Stimulated activated CD4-positive, alpha-beta T cell treated with anti-CD3 and anti-CD28 coated beads, Interleukin-2, amount 100 ng/mL, for 24 hours (primary cell): ENCODE measurements around the gene HIRA.
"Not testable (repeated sequence)": the region's sequence is repeated elsewhere in the genome, so short reads cannot be mapped to it uniquely, and the experiment has no call there.

Source experiments
- DNase-seq, 2 donors: peaks; one replicate each; pipeline ENCODE4 v3.0.0-alpha.2; 2020

The HIRA gene

GRCh38 chr22:19463491-19464469 is 32.2 kb upstream of the HIRA start:
- no peak for DNase-seq

GRCh38 chr22:19463008-19463407 is 31.5 kb upstream of the HIRA start:
- no peak for DNase-seq

GRCh38 chr22:19461506-19461905 is 30.0 kb upstream of the HIRA start:
- DNase-seq = no peak

DNA sequence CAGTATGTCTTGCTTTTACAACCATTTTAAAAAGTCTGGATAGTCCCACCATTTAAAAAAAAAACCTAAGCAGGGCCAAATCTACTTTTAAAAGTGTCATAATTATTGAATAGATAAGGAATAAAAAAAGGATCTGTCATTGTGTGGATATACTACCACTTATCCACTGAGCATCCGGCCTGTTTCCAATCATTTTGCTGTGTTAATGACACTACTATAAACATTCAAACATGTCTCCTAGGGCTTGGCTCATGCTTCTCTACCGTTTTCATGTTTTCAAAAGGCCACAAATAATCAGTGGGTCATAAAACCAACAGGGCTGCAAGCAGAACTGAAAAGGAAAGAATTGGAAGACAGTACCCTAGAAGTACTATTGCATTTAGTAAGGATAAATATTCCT is 28.5 kb upstream of the HIRA start:
- no peak for DNase-seq

DNA sequence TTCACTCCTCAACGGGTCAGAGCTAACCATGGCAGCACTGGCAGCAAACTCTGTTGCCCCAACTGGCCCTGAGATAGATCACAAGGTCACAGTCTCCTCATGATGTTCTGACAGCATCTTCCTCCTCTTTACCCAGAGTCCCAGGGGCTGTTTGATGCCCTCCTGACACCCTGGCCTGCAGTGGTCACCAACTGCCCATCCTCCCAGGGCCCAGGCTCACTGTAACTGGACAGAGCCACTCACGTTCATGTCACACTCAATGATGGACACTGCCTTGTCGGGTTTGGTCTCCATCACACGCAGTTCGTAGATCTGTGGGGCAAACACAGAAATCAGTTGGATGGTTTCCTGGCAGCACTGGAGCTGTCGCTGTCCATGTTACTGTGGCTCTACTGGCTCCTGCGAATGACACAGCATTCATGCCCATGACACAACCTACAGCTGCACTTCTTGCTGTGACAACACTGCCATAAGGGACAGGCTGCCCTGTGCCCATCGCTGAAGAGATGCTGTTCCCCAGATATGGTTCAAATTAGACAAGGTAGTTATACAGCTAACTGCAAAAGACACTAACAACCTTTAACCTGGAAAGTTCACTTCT is 26.4 kb upstream of the HIRA start:
- DNase-seq = no peak

GRCh38 chr22:19456541-19456940 is 25.0 kb upstream of the HIRA start:
- DNase-seq = no peak

GRCh38 chr22:19455585-19456370 is 24.2 kb upstream of the HIRA start:
- DNase-seq = no peak

- DNase-seq = no peak
Measured at GRCh38 chr22:19455033-19455432, 23.5 kb upstream of the HIRA start.

GRCh38 chr22:19454156-19454555 is 22.6 kb upstream of the HIRA start:
- DNase-seq = no peak

GRCh38 chr22:19453718-19454117 is 22.2 kb upstream of the HIRA start:
- no peak for DNase-seq

GRCh38 chr22:19451570-19451969 is 20.0 kb upstream of the HIRA start:
- no peak for DNase-seq

- DNase-seq = no peak
Measured at GRCh38 chr22:19450363-19451175, 19.0 kb upstream of the HIRA start.

DNA sequence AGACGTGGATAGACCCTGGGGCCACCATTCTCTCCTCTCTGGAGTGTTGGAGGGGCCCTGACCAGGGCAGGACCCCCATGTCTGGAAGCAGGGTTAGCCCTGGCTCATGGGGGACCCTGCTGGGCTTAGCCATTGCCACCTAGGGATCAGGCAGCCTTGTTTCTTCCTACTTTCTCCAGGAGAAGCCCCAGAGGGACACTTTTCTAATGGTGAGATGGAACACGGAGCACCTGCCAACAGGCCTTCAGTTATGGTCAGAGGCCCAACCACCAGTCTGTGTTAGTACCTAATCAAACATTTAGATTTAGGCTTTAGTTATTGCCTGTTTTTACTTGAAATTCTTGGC is 17.9 kb upstream of the HIRA start:
- DNase-seq = no peak

GRCh38 chr22:19448739-19449421 is 17.3 kb upstream of the HIRA start:
- peak; percentile 42 to 51 for DNase-seq

DNA sequence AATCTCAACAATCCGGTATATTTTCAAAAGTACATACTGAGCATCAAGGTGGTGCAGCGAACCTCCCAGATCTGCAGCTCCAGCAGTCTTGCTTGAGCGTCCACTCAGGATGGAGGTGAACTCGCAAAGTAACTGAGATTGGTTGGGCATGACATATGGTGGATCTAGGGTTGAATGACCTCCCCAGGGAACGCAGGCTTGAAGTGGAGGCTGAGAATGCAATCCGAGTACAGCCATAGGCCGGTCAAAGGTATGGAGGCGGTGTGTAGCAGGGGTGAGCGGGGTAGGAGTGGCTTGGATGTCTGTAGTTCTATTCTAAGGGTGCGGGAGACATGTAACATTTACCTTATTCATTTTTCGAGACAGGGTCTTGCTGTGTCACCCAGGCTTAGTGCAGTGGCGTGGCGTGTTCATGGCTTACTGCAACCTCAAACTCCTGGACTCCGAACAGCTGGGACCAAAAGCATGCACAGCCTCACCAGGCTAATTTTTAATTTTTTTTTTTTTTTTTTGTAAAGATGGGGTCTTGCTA is 16.6 kb upstream of the HIRA start:
- peak; percentile 17 to 31 for DNase-seq

DNA sequence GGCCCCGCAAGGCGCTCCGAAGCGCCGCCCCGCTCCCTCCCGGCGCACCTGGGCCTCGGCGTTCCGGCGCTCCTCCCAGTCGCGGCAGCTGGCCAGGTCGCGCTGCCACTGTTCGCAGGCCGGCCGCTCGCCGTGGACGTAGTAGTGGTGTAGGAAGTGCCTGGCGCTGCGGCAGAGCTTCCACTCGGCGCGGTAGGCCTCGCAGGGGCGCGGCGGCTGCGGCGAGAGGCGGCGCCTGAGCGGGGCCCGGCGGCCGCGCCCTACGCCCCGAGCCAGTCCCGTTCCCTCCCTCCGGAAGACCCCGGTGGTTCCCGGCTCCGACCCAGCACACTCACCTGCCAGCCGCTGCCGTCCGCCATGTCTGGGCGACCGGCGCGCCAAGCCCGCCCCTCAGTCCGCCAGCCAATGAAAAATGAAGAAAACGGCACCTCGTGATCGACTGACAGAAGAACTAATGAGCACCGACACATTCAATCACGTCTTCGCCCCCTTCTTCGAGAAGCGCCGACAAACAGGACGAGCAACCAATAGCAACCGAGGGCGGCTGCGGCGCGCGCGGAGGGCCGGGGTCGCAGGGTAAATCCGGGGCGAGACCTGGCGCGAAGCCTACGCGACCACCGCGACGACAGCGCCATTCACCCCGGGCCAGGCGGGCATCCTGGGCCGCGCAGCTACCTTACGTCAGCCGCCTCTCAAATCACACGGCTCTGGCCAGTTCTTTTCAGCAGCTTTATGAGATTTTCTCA is 16.0 kb upstream of the HIRA start, which contains the start of gene C22orf39:
Gene C22orf39, minus strand, starts transcription at position 382 of the 746 bp plus-strand sequence. Its CDS starts 23 bp downstream, at position 359.
- DNase-seq = peak; percentile 83 to 87

DNA sequence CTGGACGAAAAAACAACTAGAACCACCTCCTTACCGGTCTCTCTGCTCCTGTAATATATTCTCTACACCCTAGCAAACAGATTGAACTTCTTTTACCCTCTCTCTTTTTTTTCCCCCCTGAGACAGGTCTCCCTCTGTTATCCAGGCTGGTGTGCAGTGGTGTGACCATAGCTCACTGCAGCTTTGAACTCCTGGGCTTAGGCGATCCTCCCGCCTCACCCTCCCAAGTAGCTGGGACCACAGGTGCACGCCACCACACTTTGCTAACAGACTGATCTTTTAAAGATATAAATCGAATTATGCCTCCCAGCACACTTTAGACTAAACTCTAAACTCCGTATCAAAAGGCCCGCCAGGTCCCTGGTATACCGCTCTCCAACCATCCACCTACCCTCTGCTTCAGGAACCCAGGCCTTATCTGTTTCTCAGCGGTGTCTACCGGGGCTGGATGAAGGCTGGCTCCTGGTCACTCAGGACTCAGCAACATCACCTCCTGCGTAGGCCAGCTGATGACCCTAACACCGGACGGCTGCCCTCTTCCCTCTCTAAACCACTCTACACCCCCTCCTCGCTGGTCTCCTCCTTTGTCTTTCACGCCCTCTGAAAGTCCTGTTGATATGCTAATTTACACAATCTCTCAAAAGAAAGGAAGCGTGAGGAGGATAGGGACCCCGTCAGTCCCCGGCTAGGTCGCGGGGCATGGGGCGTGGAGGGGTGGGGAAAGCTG is 15.2 kb upstream of the HIRA start:
- no peak for DNase-seq

- not testable (repeated sequence) for DNase-seq
Measured at GRCh38 chr22:19445279-19445982, 13.9 kb upstream of the HIRA start.

DNA sequence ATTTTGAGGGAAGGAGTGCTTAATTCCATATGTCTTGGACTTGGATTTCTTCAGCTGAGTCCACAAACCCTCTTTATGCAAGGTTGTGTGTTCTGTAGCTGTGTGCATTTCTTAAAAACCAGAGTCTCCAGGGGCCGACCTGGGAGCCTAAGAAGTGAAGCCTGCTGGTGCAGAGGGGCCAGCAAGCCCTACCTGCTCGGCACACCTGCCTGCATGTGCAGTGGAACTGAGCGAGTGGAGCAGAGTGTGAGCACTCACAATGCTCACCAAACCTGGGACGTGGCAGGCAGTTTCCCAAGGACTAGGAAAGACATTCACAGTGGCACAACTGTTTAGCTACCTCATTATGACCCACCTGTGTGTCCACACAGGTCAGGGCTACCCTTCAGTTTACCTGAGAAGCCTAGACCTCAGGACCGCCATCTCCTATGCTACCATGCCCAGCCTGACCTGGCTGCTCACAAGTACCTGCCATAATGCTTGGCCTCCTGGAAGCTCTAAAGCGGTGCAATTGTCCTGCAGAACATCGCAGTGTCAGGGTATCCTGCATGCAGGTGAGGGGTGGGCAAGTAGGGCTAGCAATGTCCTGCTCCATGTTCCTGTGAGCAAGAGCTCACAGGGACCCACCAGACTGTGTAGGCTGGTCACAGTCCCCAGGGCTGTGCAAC is 12.1 kb upstream of the HIRA start:
- DNase-seq = no peak
